ENCODE results near the gene STUM. TPM values are rescaled to one million over a fixed set of nuclear protein-coding genes. Genes with fewer than 3 reads are reported as not detected.
"Not testable (repeated sequence)": the region's sequence is repeated elsewhere in the genome, so short reads cannot be mapped to it uniquely, and the experiment has no call there.

Gene STUM
- total RNA-seq, 2 experiments from 2014 or later: not detected

- Mint-ChIP-seq H3K27ac (peak overlapping the region; percentile 11), H3K9me3 (no peaks in the 10 kb centered on the region), H3K4me3 (no peak overlapping the region), H3K4me1 (ENCODE audit: low read depth) (peaks cover 57% of the 10 kb centered on the region), H3K27me3 (no peaks in the 10 kb centered on the region), H3K36me3 (peaks cover 26% of the 10 kb centered on the region)
- CTCF ChIA-PET: interaction anchor here (0.7 to 6.3 kb wide), 29 partner anchors 8 to 199 kb away, joined by 3 to 120 read pairs (median 5); partner anchors contain the start of gene ITPKB
- POLR2A ChIA-PET: interaction anchor here (1.4 to 1.6 kb wide), 3 partner anchors 43 to 104 kb away, joined by 3 to 4 read pairs (median 3); no protein-coding TSS in a partner anchor
- DNase-seq: peak; percentile 86
- intact Hi-C loops (cut with micrococcal nuclease): loop anchor here (1.0 to 2.0 kb wide), 4 partner anchors 41 to 194 kb away; partner anchors contain the start of gene ITPKB
Measured at GRCh38 chr1:226634166-226634588, 85.6 kb downstream of the STUM start.

GRCh38 chr1:226634611-226635246, 86.2 kb downstream of the STUM start:
- no peak for DNase-seq
- POLR2A ChIA-PET: interaction anchor here (1.4 to 1.6 kb wide), 2 partner anchors 42 to 53 kb away, joined by 3 to 4 read pairs; no protein-coding TSS in a partner anchor

GRCh38 chr1:226635456-226635941, 86.9 kb downstream of the STUM start:
- CTCF ChIA-PET: interaction anchor here (0.7 to 6.3 kb wide), 14 partner anchors 9 to 192 kb away, joined by 3 to 120 read pairs (median 8); partner anchors contain the start of gene ITPKB
- Mint-ChIP-seq H3K36me3 (peaks cover 29% of the 10 kb centered on the region), H3K9me3 (no peaks in the 10 kb centered on the region), H3K27me3 (no peaks in the 10 kb centered on the region), H3K27ac (peak overlapping the region; percentile 69), H3K4me3 (peak overlapping the region; percentile 2), H3K4me1 (ENCODE audit: low read depth) (peaks cover 57% of the 10 kb centered on the region)
- peak; percentile 79 for DNase-seq
- intact Hi-C loops (cut with micrococcal nuclease): loop anchor here (1.0 to 2.0 kb wide), 4 partner anchors 8 to 103 kb away; partner anchors contain the start of gene ITPKB
- POLR2A ChIA-PET: interaction anchor here (1.1 to 1.6 kb wide), 3 partner anchors 27 to 52 kb away, joined by 3 to 4 read pairs (median 4); no protein-coding TSS in a partner anchor

More at GRCh38 chr1:226634611-226635246, 86.2 kb downstream of the STUM start:
- H3K27me3 Mint-ChIP-seq: no peaks in the 10 kb centered on the region
- CTCF ChIA-PET: interaction anchor here (0.7 to 6.3 kb wide), 25 partner anchors 8 to 192 kb away, joined by 3 to 120 read pairs (median 4); partner anchors contain the start of gene ITPKB
- intact Hi-C loops (cut with micrococcal nuclease): loop anchor here (1.0 to 2.0 kb wide), 6 partner anchors 9 to 194 kb away; partner anchors contain the start of gene ITPKB
- peak overlapping the region; percentile 69 for H3K27ac Mint-ChIP-seq
- H3K36me3 Mint-ChIP-seq: peaks cover 29% of the 10 kb centered on the region
- H3K4me1 Mint-ChIP-seq (ENCODE audit: low read depth): peaks cover 57% of the 10 kb centered on the region
- H3K4me3 Mint-ChIP-seq: no peak overlapping the region
- H3K9me3 Mint-ChIP-seq: no peaks in the 10 kb centered on the region

- no peak overlapping the region for H3K27ac Mint-ChIP-seq
- H3K27me3 Mint-ChIP-seq: no peaks in the 10 kb centered on the region
- CTCF ChIA-PET: interaction anchor here (3.0 kb wide), 1 partner anchor 10 kb away, joined by 12 read pairs; no protein-coding TSS in a partner anchor
- peaks cover 57% of the 10 kb centered on the region for H3K4me1 Mint-ChIP-seq (ENCODE audit: low read depth)
- no peaks in the 10 kb centered on the region for H3K9me3 Mint-ChIP-seq
- POLR2A ChIA-PET: no interaction called here
- DNase-seq: no peak
- intact Hi-C loops (cut with micrococcal nuclease): no loop called here
- peaks cover 32% of the 10 kb centered on the region for H3K36me3 Mint-ChIP-seq
- H3K4me3 Mint-ChIP-seq: no peak overlapping the region
Measured at GRCh38 chr1:226636847-226637096, 88.2 kb downstream of the STUM start.

- ChIA-PET POLR2A (no interaction called here), CTCF (interaction anchor here (0.6 to 3.0 kb wide), 4 partner anchors 9 to 50 kb away, joined by 3 to 12 read pairs (median 8); no protein-coding TSS in a partner anchor)
- H3K4me1 Mint-ChIP-seq (ENCODE audit: low read depth): peaks cover 58% of the 10 kb centered on the region
- H3K36me3 Mint-ChIP-seq: peaks cover 34% of the 10 kb centered on the region
- no peaks in the 10 kb centered on the region for H3K9me3 Mint-ChIP-seq
- intact Hi-C loops (cut with micrococcal nuclease): no loop called here
- DNase-seq: peak; percentile 9
- no peak overlapping the region for H3K27ac Mint-ChIP-seq
- no peak overlapping the region for H3K4me3 Mint-ChIP-seq
- H3K27me3 Mint-ChIP-seq: no peaks in the 10 kb centered on the region
Measured at GRCh38 chr1:226637147-226637935, 88.8 kb downstream of the STUM start.

GRCh38 chr1:226638001-226638601, 89.5 kb downstream of the STUM start:
- ChIA-PET POLR2A (no interaction called here), CTCF (interaction anchor here (0.6 to 2.0 kb wide), 4 partner anchors 10 to 190 kb away, joined by 3 to 9 read pairs (median 4); no protein-coding TSS in a partner anchor)
- Mint-ChIP-seq H3K27ac (no peak overlapping the region), H3K4me1 (ENCODE audit: low read depth) (peaks cover 58% of the 10 kb centered on the region), H3K4me3 (no peak overlapping the region), H3K9me3 (no peaks in the 10 kb centered on the region), H3K27me3 (no peaks in the 10 kb centered on the region), H3K36me3 (peaks cover 32% of the 10 kb centered on the region)
- no peak for DNase-seq
- intact Hi-C loops (cut with micrococcal nuclease): no loop called here

GRCh38 chr1:226638608-226639007, 90.0 kb downstream of the STUM start:
- Mint-ChIP-seq H3K27me3 (no peaks in the 10 kb centered on the region), H3K4me1 (ENCODE audit: low read depth) (peaks cover 58% of the 10 kb centered on the region), H3K27ac (no peak overlapping the region), H3K9me3 (no peaks in the 10 kb centered on the region), H3K4me3 (no peak overlapping the region), H3K36me3 (peaks cover 32% of the 10 kb centered on the region)
- intact Hi-C loops (cut with micrococcal nuclease): no loop called here
- CTCF ChIA-PET: interaction anchor here (1.2 to 2.0 kb wide), 3 partner anchors 12 to 189 kb away, joined by 3 to 9 read pairs (median 6); no protein-coding TSS in a partner anchor
- POLR2A ChIA-PET: no interaction called here
- no peak for DNase-seq

GRCh38 chr1:226639206-226639605, 90.6 kb downstream of the STUM start:
- intact Hi-C loops (cut with micrococcal nuclease); H3K4me3 Mint-ChIP-seq; DNase-seq; H3K27me3 Mint-ChIP-seq; H3K27ac Mint-ChIP-seq; H3K9me3 Mint-ChIP-seq; POLR2A ChIA-PET: not testable (repeated sequence)
- Mint-ChIP-seq H3K4me1 (ENCODE audit: low read depth) (peaks cover 61% of the 10 kb centered on the region), H3K36me3 (peaks cover 33% of the 10 kb centered on the region)
- CTCF ChIA-PET: interaction anchor here (1.2 to 2.0 kb wide), 3 partner anchors 13 to 189 kb away, joined by 3 to 9 read pairs (median 6); no protein-coding TSS in a partner anchor

GRCh38 chr1:226639631-226640061, 91.1 kb downstream of the STUM start:
- Mint-ChIP-seq H3K4me3 (no peak overlapping the region), H3K36me3 (peaks cover 33% of the 10 kb centered on the region), H3K27me3 (no peaks in the 10 kb centered on the region), H3K4me1 (ENCODE audit: low read depth) (peaks cover 61% of the 10 kb centered on the region), H3K9me3 (no peaks in the 10 kb centered on the region), H3K27ac (no peak overlapping the region)
- no peak for DNase-seq
- intact Hi-C loops (cut with micrococcal nuclease): no loop called here
- POLR2A ChIA-PET: no interaction called here
- CTCF ChIA-PET: interaction anchor here (1.4 kb wide), 1 partner anchor 14 kb away, joined by 4 read pairs; no protein-coding TSS in a partner anchor

GRCh38 chr1:226640321-226641136, 92.0 kb downstream of the STUM start:
- intact Hi-C loops (cut with micrococcal nuclease): no loop called here
- ChIA-PET POLR2A (no interaction called here), CTCF (interaction anchor here (1.4 to 4.3 kb wide), 3 partner anchors 13 to 188 kb away, joined by 4 to 23 read pairs (median 6); no protein-coding TSS in a partner anchor)

More at GRCh38 chr1:226640321-226641136, 92.0 kb downstream of the STUM start:
- H3K4me1 Mint-ChIP-seq (ENCODE audit: low read depth): peaks cover 60% of the 10 kb centered on the region
- peaks cover 30% of the 10 kb centered on the region for H3K36me3 Mint-ChIP-seq
- H3K4me3 Mint-ChIP-seq: no peak overlapping the region
- H3K27ac Mint-ChIP-seq: peak overlapping the region; percentile 6
- no peak for DNase-seq
- H3K27me3 Mint-ChIP-seq: no peaks in the 10 kb centered on the region
- H3K9me3 Mint-ChIP-seq: no peaks in the 10 kb centered on the region

Measured in activated CD4-positive, alpha-beta memory T cell treated with anti-CD3 and anti-CD28 coated beads for 36 hours (primary cell).